Measurements from ENCODE around the gene LCN2. TPM values are rescaled to one million over a fixed set of nuclear protein-coding genes. Genes with fewer than 3 reads are reported as not detected.
A peak's percentile ranks its signal among the peaks of the same experiment; 100 is the strongest.

LCN2 gene
- total and polyA plus RNA-seq, 12 donors, result 0.34 to 2.7 (median 0.62) TPM; not detected in 5

DNA sequence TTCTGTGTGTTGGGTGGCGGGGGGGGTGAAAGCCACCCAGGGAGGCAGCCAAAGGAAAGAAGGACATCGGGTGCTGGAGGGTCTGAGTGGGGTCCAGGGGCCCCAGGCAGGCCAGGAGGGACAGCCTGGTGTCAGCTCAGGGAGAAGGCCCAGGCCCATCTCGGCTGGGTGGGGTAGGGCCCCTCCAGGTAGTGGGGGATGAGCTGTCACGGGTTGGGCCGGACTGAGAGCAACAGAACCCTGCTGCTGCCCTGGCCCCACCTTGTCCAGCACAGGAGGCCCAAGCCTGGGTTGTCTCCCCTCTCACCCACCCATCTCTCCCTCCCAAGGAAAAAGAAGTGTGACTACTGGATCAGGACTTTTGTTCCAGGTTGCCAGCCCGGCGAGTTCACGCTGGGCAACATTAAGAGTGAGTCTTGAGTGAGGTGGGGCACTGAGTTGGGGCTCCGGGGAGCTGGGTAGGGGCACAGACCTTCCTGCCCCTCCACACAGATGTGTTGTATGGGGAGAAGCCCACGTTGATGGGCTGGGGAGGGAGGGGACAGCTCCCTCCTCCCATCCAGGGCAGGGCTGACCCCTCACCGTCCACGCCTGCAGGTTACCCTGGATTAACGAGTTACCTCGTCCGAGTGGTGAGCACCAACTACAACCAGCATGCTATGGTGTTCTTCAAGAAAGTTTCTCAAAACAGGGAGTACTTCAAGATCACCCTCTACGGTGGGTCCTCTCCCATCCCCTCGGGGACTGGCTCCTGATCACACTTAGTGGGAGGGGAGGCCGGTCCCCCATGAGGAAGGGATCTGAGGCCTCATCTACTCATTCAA, 2.3 kb downstream of the LCN2 start:
- no peak for TF ChIP-seq CTCF (IDR thresholded peaks at IDR 0.05)
- Histone ChIP-seq H3K27me3 (no peaks in the 10 kb centered on the region), H3K4me3 (no peak overlapping the region), H3K4me1 (peaks cover 5 to 25% (median 10%) of the 10 kb centered on the region in 9 donors), H3K9me3 (no peaks in the 10 kb centered on the region), H3K36me3 (no peaks in the 10 kb centered on the region), H3K27ac (no peak overlapping the region)
- WGBS, 2 donors, result 91 to 93% methylated on average over 17 to 18 of the region's 18 CpGs
- intact Hi-C loops (cut with DNase I), result no loop called here
- ATAC-seq (no peak), DNase-seq (peak in 1 of 2 donors; percentile 9)

DNA sequence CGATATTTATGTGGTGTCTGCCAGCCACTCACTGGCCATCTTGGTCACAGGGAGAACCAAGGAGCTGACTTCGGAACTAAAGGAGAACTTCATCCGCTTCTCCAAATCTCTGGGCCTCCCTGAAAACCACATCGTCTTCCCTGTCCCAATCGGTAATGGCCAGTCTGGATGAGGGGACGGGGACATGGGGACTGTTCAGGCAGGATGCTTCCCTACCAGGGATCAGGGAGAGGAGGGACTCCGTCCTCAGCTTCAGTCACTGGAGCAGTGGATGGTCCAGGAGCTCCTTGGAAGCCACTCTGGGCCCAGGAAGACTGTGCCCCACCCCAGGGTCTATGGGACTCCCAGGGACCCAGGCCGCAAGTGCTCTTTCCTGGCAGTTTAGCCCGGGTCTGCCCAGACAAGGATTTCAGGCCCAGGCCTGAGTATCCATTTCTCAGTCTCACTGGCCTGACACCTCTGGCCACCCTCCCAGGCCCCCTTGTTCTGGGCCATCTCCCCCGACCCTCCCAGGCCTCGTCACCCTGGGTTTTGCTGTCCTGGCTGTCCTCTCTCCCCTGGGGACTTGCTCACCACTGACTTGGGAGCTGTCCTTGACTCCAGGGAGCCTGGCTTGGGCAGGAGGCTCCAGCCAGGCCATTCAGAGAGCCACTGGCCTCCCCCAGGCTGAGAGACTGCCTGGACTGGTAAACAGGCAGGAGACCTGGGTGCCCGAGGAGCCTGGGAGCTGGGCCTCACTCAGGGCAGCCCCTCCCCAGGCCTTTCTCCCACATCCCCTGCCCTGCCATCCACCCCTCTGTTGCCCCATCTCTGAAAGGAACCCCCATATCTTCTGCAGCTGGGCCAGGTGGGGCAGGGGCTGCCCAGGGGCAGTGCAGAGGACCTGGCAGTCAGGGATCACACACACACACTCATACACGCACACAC, 3.1 kb downstream of the LCN2 start:
- no peak overlapping the region for H3K27ac ChIP-seq
- peak in 1 of 2 donors; percentile 4 for DNase-seq
- ATAC-seq, result no peak
- intact Hi-C loops (cut with DNase I), result no loop called here
- no peaks in the 10 kb centered on the region for H3K9me3 ChIP-seq
- H3K4me1 ChIP-seq, result peaks cover 5 to 25% (median 10%) of the 10 kb centered on the region in 9 donors
- no peaks in the 10 kb centered on the region for H3K36me3 ChIP-seq
- no peaks in the 10 kb centered on the region for H3K27me3 ChIP-seq
- 94% methylated on average over 13 of the region's 13 CpGs for WGBS, 2 donors
- no peak overlapping the region for H3K4me3 ChIP-seq
- TF ChIP-seq CTCF (IDR thresholded peaks at IDR 0.05), result no peak

DNA sequence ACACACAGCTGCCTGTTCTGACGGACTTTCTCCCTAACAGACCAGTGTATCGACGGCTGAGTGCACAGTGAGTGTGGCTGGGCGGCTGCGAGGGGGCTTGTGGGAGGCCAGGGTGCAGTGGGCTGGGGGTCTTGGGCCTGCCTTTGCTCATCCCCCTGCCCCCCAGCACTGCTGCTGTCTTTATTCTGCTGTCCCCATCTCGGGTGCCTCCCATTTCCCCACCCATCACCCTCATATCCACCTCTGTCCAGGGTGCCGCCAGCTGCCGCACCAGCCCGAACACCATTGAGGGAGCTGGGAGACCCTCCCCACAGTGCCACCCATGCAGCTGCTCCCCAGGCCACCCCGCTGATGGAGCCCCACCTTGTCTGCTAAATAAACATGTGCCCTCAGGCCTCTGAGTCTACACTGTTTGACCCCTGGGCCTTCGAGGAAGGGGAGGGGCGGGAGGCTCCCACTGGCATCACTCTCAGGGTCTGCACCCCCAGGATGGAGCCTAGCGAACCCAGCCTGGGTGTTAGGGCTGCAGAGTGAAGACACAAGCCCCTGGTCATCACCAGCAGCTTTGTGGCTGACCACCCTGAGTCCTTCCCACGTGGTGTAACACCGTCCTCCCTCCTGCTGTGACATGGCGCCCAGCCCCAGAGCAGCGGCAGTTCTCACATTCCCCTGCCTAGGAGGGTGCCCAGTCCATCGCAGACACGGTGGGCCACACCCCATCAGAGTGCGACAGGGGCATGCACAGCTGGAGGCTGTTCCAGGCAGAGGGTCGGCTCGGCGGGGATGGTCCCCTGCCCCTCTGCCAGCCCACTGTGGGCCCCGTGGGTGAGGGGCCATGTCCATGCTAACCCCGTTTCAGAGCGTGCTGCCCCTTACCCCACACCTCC, 4.0 kb downstream of the LCN2 start:
- peak in 1 of 2 donors; percentile 7 for DNase-seq
- intact Hi-C loops (cut with DNase I), result no loop called here
- 86% methylated on average over 26 of the region's 26 CpGs for WGBS, 2 donors

More for the DNA sequence above, 4.0 kb downstream of the LCN2 start:
- Histone ChIP-seq H3K4me1 (peaks cover 5 to 25% (median 10%) of the 10 kb centered on the region in 9 donors), H3K27ac (no peak overlapping the region), H3K9me3 (no peaks in the 10 kb centered on the region), H3K27me3 (no peaks in the 10 kb centered on the region), H3K36me3 (no peaks in the 10 kb centered on the region), H3K4me3 (no peak overlapping the region)
- TF ChIP-seq CTCF (IDR thresholded peaks at IDR 0.05), result no peak
- no peak for ATAC-seq

Data from heart right ventricle (tissue), 16 donors.